Non-pigmented ciliary epithelial cell (primary cell): Measurements from ENCODE around the gene SPRED3.
"Not testable (repeated sequence)": the region's sequence is repeated elsewhere in the genome, so short reads cannot be mapped to it uniquely, and the experiment has no call there.

ENCODE experiments used
- DNase-seq: peaks from one replicate; pipeline ENCODE4 v3.0.0-alpha.2; 2010; ENCODE audit warnings: low read depth

The SPRED3 gene

DNA sequence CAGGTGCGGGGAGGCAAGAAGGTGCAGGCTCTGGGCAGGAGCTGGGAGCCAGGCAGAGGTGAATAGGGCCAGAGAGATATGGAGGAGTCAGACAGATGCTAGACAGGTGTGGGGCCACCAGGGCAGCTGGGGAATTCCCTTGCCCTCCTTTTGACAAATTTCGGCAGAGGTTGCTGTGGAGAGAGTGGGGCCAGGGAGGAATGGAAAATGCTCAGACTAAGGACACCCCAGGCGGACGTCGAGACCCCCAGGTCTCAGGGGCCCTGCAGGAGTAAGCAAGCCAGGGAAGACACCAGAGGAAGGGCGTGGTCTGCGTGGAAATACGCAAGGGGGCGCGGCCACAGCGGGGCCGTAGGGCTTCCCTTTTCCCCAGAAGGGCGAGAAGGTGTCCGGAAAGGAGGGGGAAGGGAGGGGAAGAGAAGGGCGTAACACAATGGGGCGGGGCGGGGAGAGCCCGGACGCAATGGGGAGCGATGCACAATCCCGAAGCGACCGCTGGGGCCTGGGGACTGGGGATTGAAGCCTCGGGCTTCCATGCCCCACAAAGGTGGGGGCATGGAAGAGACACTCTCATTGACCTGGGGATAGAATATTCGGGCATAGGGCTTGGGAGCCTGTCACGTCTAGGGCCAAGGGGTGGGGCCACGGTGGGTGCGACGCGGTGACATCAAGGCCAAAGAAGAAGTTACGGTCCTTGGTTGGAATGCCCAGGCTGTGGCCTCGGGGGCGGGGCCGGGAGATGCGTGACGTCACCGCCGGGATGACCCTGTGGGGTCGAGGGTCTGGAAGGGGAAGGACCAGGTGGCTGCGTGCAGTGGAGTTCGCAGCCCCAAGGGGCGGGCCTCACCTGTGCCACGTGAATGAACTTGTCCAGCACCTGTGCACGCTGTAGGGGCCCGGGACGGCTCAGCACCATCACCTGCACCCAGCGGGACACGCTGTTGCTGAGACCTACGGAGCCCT is 29.3 kb downstream of the SPRED3 start:
- no peak for DNase-seq

DNA sequence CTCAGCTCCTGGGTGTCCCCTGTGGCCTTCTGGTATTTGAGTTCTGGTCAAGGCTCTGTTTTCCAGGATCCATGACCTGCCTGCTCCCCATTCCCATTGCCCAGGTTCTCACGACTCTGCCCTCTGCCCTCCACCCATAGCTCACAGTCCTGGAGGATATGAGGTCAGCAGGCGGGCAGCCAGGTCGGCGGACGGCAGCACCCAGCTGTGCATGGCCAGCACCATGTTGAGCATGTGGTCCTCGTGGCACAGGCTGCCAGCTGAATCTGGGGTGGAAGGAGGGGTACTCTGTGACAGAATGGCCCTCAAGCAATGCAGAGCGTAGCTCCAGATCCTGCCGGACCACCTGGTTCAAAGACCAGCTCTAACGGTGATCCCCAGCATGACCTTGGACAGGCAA is 32.4 kb downstream of the SPRED3 start:
- DNase-seq, result no peak

DNA sequence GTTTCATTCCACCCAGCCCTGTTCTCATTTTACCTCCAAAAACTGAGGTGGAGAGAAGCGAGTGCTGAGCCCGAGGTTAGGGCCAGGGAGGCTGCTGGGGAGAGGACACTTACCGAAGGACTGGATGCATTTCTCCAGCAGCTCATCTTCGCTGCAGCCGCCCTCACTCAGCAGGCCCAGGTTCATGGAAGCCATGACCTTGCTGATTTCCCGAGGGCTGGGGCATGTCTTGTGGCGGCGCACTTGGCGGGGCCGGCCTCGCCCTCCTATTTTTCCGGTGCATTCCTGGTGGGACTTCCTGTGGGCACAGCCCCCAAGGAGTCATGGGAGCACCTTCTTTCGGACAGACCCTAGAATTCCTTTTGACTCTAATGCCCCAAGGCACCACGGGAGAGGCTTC is 33.4 kb downstream of the SPRED3 start:
- DNase-seq, result no peak

- no peak for DNase-seq
Observed at GRCh38 chr19:38422438-38422837, 33.9 kb downstream of the SPRED3 start.

DNA sequence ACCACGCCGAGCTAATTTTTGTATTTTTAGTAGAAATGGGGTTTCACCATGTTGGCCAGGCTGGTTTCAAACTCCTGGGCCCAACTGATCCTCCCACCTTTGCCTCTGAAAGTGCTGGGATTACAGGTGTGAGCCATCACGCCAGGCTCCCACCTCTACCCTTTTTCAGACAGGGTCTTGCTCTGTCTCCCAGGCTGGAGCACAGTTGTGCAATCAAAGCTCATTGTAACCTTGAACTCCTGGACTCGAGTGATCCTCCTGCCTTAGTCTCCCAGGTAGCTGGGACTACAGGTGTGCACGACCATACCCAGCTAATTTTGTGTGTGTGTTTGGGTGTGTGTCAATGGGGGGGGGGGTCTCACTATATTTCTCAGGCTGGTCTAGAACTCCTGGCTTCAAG is 35.8 kb downstream of the SPRED3 start:
- no peak for DNase-seq

GRCh38 chr19:38425222-38425809 is 36.8 kb downstream of the SPRED3 start:
- no peak for DNase-seq

GRCh38 chr19:38425810-38426466 is 37.4 kb downstream of the SPRED3 start, which contains the start of gene RASGRP4:
TSS of gene RASGRP4 (minus strand) at chr19:38426219. CDS start at chr19:38426091, 128 bp downstream.
- no peak for DNase-seq

DNA sequence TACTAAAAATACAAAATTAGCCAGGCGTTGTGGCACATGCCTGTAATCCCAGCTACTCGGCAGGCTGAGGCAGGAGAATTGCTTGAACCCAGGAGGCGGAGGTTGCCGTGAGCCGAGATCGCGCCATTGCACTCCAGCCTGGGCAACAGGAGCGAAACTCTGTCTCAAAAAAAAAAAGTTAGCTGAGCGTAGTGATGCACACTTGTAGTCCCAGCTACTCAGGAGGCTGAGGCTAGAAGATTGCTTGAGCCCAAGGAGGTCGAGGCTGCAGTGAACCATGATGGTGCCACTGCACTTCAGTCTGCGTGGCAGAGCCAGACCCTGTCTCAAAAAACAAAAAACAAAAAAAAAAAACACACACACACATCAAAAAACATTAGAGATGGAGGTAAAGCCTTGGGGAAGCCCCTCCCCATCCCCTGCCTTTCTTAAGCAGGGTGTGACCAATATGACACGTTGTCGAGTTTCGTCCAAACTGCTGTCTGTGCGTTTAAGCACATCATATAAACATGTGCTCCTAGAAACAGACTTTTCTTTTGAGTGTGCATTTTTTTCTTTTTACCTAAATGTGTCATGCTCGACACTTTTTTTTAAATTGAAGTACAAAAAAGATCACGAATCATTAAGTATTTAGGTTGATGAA is 38.7 kb downstream of the SPRED3 start:
- not testable (repeated sequence) for DNase-seq

DNA sequence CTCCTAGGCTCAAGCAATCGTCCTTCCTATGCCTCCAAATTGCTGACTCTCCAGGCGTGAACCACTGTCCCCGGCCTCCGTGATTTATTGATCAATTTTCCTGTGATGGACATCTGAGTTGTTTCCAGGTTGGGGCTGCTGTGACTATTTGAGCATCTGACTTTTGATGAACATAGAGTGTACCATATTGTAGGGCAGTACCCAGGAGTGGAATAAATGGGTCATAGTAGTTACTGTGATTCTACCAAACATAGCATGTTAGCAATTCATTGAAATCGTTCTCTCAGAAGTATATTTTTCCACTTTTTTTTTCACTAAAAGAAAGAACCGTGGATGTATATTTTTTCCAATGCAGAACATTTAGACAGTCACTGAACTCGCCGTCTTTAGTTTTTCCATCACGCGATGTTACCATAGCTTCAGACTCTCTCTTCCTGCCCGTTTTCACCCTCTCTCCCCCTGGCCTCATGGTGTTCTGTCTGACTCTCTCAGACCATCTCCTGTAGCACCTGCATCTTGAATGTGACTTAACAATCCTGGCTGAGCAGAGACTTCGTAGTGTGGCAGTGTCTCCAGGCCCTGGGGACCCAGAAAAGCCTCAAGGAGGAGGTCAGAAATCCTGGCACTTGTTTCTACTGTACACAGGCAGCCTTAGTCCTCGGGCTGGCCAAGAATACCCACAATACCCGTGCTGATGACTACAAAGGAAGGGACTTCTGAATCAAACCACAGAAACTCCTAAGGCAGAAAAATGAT is 40.7 kb downstream of the SPRED3 start:
- DNase-seq, result no peak

DNA sequence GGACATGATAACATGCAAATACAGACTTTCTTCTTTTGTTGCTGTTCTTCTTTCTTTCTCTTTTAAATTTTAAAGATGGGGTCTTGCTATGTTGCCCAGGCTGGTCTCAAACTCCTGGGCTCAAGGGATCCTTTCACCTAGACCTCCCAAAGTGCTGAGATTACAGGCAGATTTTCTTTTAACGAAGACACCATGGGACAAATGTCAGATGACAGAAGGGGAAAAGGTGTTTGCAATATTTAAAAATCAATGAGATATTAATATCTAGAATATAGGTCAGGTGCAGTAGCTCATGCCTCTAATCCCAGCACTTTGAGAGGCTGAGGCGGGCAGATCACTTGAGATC is 41.3 kb downstream of the SPRED3 start:
- no peak for DNase-seq

DNA sequence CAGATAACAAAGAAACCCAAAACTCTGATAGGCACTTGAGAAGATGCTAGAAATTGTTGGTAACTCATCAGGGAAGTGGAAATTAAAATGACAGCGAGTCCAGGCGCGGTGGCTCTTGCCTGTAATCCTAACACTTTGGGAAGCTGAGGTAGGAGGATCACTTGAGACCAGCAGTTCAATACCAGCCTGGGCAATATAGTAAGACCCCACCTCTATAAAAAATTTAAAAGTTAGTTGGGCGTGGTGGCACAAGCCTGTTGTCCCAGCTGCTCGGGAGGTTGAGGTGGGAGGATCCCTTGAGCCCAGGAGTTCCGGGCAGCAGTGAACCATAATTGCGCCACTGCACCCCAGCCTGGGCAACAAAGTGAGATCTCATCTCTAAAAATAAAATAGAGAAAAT is 42.4 kb downstream of the SPRED3 start:
- no peak for DNase-seq

DNA sequence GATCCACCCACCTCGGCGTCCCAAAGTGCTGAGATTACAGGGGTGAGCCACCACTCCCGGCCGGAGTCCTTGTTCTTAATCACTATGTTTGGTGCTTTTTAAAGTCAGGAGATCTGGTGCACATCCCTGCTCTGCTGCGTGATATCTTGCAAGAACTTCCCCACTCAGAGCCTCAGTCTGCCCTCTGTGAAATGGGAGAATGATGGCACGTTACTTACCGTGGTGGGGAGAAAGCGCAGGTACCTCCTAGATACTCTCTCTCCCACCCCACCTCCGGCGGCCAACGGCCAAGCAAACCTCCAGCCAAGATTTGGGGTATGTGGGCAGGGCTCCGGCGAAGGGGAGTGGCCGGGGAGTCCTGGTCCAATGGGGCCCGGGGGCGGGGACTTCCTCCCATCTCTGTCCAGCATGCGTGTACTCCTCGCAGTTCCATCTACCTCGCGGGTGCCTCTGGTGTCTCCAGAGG is 44.8 kb downstream of the SPRED3 start, which contains the start of gene RYR1:
Gene RYR1 (plus strand): TSS at position 424 of the 466 bp plus-strand sequence. CDS start 139 bp downstream, outside the sequence.
- no peak for DNase-seq

GRCh38 chr19:38434549-38435051 is 46.1 kb downstream of the SPRED3 start:
- no peak for DNase-seq

DNA sequence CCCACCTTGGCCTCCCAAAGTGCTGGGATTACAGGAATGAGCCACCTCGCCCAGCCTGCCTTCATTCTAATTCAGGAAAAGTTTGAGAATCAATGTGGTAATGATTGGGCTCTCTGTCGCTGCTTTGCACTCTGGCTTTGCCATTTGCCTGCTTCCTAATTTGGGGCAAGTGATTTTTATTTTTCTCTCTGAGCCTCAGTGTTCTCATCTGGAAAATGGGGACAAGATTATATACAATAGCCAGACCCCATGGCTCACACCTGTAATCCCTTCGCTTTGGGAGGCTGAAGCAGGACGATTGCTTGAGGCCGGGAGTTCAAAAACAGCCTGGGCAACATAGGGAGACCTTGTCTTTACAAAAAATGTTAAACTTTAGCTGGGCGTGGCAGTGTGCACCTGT is 48.8 kb downstream of the SPRED3 start:
- no peak for DNase-seq

DNA sequence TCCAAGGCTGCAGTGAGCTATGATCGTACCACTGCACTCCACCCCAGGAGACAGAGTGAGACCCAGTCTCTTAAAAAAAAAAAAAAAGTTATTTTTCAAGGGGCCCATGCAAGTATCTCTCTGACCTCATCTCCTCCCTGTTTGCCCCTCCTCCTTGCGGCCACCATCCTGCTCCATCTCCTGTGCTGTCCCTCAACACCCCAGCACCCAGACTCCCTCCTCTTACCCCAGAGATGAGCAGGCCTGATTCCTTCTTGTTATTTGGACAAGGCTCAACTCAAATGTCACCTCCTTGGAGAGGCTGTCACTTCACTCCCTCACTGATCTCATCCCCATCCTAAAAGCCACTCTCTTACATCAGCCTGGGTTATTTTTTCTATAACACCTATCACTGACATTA is 49.4 kb downstream of the SPRED3 start:
- DNase-seq, result no peak

- DNase-seq, result no peak
Observed at GRCh38 chr19:38440592-38440991, 52.1 kb downstream of the SPRED3 start.

DNA sequence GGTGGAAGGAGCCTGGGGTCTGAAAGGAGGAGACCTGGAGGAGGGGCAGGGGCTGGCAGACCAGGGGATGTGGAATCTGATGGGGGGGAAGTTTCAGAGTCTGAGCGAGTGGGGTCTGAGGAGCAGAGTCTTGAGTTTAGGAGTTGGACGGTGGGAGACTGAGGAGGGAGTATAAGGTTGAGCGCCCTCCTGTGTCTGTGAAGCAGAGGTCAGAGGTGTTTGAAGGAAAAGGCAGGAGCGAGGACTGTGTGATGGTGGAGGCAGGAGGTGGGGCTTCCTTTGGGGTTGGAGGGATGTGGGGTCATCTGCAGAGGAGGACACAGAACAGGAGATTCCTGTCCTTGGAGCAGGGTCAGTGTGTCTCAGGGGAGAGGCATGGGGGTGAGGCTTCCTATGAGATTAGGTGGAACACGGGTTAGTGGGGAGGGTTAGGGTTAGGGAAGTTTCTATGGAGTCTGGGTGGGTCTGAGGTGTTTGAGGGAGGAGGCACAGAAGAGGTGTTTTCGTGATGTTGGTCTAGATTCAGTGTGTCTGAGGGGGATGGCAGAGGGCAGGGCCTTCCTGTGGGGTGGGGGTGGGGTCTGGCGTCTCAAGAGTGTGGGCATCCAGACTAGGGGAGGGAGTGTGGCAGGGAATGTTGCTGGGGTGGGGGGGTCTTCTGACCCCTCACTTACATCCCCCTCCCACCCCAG is 53.3 kb downstream of the SPRED3 start:
- no peak for DNase-seq

DNA sequence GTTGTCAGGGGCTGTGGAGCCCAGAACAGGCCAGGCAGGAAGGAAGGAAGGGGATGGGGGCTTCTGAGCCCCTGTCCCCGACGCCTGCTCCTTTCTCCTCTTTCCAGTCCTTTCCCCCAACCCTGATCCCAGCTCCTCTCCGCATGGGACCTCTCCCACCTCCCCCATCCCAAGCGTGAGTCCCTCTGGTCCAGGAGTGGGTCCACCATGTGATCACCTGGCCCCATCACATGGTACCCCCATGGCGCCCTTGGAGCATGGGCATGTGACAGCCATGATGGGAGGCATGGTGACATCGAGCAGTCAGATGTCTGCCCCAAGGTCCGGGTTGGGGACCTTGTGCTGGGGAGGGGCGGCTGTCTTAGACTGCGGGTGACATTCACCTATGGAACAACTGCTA is 54.2 kb downstream of the SPRED3 start:
- DNase-seq, result no peak

- DNase-seq, result no peak
Observed at GRCh38 chr19:38443458-38443999, 55.0 kb downstream of the SPRED3 start.

- DNase-seq, result no peak
Observed at GRCh38 chr19:38444026-38444425, 55.5 kb downstream of the SPRED3 start.
